ENCODE measurements around the gene TNS1. TPM values are rescaled to one million over a fixed set of nuclear protein-coding genes. Genes with fewer than 3 reads are reported as not detected.
A peak's percentile ranks its signal among the peaks of the same experiment; 100 is the strongest.

The TNS1 gene
- total and polyA plus RNA-seq, 9 of the 15 experiments (the other 6 are each of a cell fraction or from before 2014, with no cell fraction given) = 0.13 to 2.7 (median 0.77) TPM

GRCh38 chr2:217842017-217842416 lies 160.8 kb downstream of the TNS1 start (continued):
- TF ChIP-seq POLR2H (tag; IDR thresholded peaks at IDR 0.05; ENCODE audit: low read depth) (no peak), SPI1 (IDR thresholded peaks at IDR 0.05; ENCODE audit: borderline replicate concordance, low read depth, low read length) (no peak), ZNF780A (CRISPR knock-in tag; IDR thresholded peaks at IDR 0.05) (no peak), CCAR2 (IDR thresholded peaks at IDR 0.05; ENCODE audit: low read depth, low read length) (no peak), NFE2L1 (tag; IDR thresholded peaks at IDR 0.05; ENCODE audit: borderline replicate concordance, low read depth) (no peak), ZNF224 (CRISPR knock-in tag; IDR thresholded peaks at IDR 0.05) (no peak), ETV1 (tag; conservative IDR thresholded peaks at IDR 0.05; ENCODE audit: low read depth) (no peak), ZNF592 (IDR thresholded peaks at IDR 0.05) (0 out of 2 replicates have a peak, but pooled peaks have one; percentile 31), XRCC5 (IDR thresholded peaks at IDR 0.05; ENCODE audit: low read depth, low read length) (no peak), SIX5 (IDR thresholded peaks at IDR 0.05; ENCODE audit: borderline replicate concordance in 1 of 2, insufficient read depth in 1 of 2, low read depth in 1 of 2, low read length in 2 of 2) (no peak), ZBTB33 (CRISPR knock-in tag; IDR thresholded peaks at IDR 0.05) (no peak), CTBP1 (IDR thresholded peaks at IDR 0.05; ENCODE audit: borderline replicate concordance) (peak; percentile 84), SUPT5H (IDR thresholded peaks at IDR 0.05) (no peak), NCOR1 (IDR thresholded peaks at IDR 0.05) (peak; percentile 94), PCBP2 (IDR thresholded peaks at IDR 0.05; ENCODE audit: low read depth, low read length, poor library complexity, severe bottlenecking) (no peak), TAF7 (tag; IDR thresholded peaks at IDR 0.05) (no peak)
- TF ChIP-seq, protein P1, sequence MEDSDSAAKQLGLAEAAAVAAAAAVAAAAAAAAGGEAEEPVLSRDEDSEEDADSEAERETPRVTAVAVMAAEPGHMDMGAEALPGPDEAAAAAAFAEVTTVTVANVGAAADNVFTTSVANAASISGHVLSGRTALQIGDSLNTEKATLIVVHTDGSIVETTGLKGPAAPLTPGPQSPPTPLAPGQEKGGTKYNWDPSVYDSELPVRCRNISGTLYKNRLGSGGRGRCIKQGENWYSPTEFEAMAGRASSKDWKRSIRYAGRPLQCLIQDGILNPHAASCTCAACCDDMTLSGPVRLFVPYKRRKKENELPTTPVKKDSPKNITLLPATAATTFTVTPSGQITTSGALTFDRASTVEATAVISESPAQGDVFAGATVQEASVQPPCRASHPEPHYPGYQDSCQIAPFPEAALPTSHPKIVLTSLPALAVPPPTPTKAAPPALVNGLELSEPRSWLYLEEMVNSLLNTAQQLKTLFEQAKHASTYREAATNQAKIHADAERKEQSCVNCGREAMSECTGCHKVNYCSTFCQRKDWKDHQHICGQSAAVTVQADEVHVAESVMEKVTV (CRISPR knock-in tag; IDR thresholded peaks at IDR 0.05) = no peak
- TF ChIP-seq, protein P2, sequence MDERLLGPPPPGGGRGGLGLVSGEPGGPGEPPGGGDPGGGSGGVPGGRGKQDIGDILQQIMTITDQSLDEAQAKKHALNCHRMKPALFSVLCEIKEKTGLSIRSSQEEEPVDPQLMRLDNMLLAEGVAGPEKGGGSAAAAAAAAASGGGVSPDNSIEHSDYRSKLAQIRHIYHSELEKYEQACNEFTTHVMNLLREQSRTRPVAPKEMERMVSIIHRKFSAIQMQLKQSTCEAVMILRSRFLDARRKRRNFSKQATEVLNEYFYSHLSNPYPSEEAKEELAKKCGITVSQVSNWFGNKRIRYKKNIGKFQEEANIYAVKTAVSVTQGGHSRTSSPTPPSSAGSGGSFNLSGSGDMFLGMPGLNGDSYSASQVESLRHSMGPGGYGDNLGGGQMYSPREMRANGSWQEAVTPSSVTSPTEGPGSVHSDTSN (CRISPR knock-in tag; IDR thresholded peaks at IDR 0.05; ENCODE audit: low read depth) = no peak
- TF ChIP-seq, protein P2 (tag; conservative IDR thresholded peaks at IDR 0.05; ENCODE audit: low read depth) = no peak; the same call in 1 of the 2 replicates

Data from K562 (cell line).